Gastrocnemius medialis (tissue), 4 donors: Measurements from ENCODE around the gene RRM2. TPM values are rescaled to one million over a fixed set of nuclear protein-coding genes. Genes with fewer than 3 reads are reported as not detected.

Source experiments
- ATAC-seq, 2 donors: fragments of 150-250 bp; one replicate each; pipeline ENCODE4 v1.9.1; 2016
- DNase-seq, 2 donors: peaks; one replicate each; pipeline ENCODE4 v3.0.0-alpha.2; 2019
- H3K27ac ChIP-seq, 4 donors: fragments of 200-600 bp; sonication (generic); 1 replicate in 1 of 4; 2 replicates in 3 of 4; pipeline ENCODE4 v1.5.1; 2016 to 2018; ENCODE audit warnings: mild to moderate bottlenecking in 2 of 4, moderate library complexity in 1 of 4
- H3K27me3 ChIP-seq, 3 donors: fragments of 200-600 bp; sonication (generic) in 2 of 3; 1 replicate in 1 of 3; 2 replicates in 2 of 3; pipeline versions ENCODE4 v1.5.1 to v1.6.0; 2016 to 2019; ENCODE audit warnings: mild to moderate bottlenecking in 1 of 3, moderate library complexity in 1 of 3
- H3K36me3 ChIP-seq, 2 donors: fragments of 200-600 bp; sonication (generic) in 1 of 2; one replicate each; pipeline ENCODE4 v1.5.1; 2017 to 2018
- H3K4me1 ChIP-seq, 2 donors: fragments of 200-600 bp; sonication (generic) in 1 of 2; one replicate each; pipeline ENCODE4 v1.5.1; 2016 to 2017; ENCODE audit warnings: mild to moderate bottlenecking in 2 of 2
- H3K4me3 ChIP-seq, 4 donors: fragments of 200-600 bp; sonication (generic) in 3 of 4; 1 replicate in 1 of 4; 2 replicates in 3 of 4; pipeline ENCODE4 v1.5.1; 2016 to 2019; ENCODE audit warnings: mild to moderate bottlenecking in 2 of 4
- H3K9me3 ChIP-seq, 3 donors: fragments of 200-600 bp; sonication (generic) in 2 of 3; 1 replicate in 1 of 3; 2 replicates in 2 of 3; pipeline ENCODE4 v1.5.1; 2016 to 2019
- CTCF ChIP-seq, 5 experiments: fragments of 450-650 bp in 3 of 5; fragments of 200-600 bp in 2 of 5; sonication (generic) in 2 of 5; IDR thresholded peaks in 4 of 5; conservative IDR thresholded peaks in 1 of 5; 1 replicate in 4 of 5; 2 replicates in 1 of 5; pipeline ENCODE4 v1.5.1; 2016 to 2019; ENCODE audit warnings: antibody characterized with exemption in 5 of 5, mild to moderate bottlenecking in 3 of 5, moderate library complexity in 3 of 5
- POLR2A ChIP-seq, 2 donors: fragments of 450-650 bp; IDR thresholded peaks; one replicate each; pipeline ENCODE4 v1.6.1; 2017; ENCODE audit warnings: antibody characterized with exemption in 2 of 2, mild to moderate bottlenecking in 2 of 2, moderate library complexity in 2 of 2
- in situ Hi-C, 4 donors: fragments of 200-750 bp; cut with MboI; loops; one replicate each; pipeline versions ENCODE4 v1.15.0 to v1.8.0; 2017; ENCODE audit warnings: low sequenced_read_pairs in 4 of 4
- intact Hi-C: fragments of 100-400 bp; cut with DNase I; formaldehyde crosslinking; loops from one replicate; pipeline ENCODE4 v1.15.1; 2023; ENCODE audit warnings: low total_unique reads
- total RNA-seq, 4 donors: library from RNA; depleted of rRNA; stranded (reverse); fragments of >200 nt; gene quantifications; one replicate each; pipeline versions ENCODE4 v1.1.0 to v1.2.3, GENCODE V29; 2016

RRM2 gene
- total RNA-seq: 1 to 10 TPM in 1 of 4 donors, not detected in 3; 2.0 TPM

- Histone ChIP-seq H3K27ac (no peak within 1 kb of the TSS), H3K27me3 (peaks cover 12 to 14% (median 14%) of the 10 kb centered on the region in 3 donors), H3K9me3 (no peaks in the 10 kb centered on the region), H3K4me3 (peak within 1 kb of the TSS; percentile 34 to 72 (median 60)), H3K4me1 (peaks cover 15 to 19% of the 10 kb centered on the region in 2 donors), H3K36me3 (no peaks in the 10 kb centered on the region)
- in situ Hi-C loops: loop anchor here in 2 of 4 donors (10.0 to 25.0 kb wide), 4 partner anchors 282 to 540 kb away; no protein-coding TSS in a partner anchor
- DNase-seq (peak; percentile 89 to 90), ATAC-seq (peak; percentile 84 to 88)
- TF ChIP-seq POLR2A (IDR thresholded peaks at IDR 0.05): no peak
- TF ChIP-seq CTCF (IDR thresholded peaks at IDR 0.05 in 4 of 5, conservative IDR thresholded peaks at IDR 0.05 in 1 of 5): no peak
- intact Hi-C loops: loop anchor here (5.0 to 10.0 kb wide), 2 partner anchors 180 to 552 kb away; partner anchors contain the start of gene HPCAL1
These were observed at the start of gene RRM2 for GRCh38 chr2:10122500-10123280. Gene RRM2, plus strand, starts transcription at chr2:10122739. Its CDS starts 60 bp downstream, at chr2:10122799.

- in situ Hi-C loops (loop anchor here in 2 of 4 donors (5.0 to 25.0 kb wide), 2 partner anchors 236 to 359 kb away; partner anchors contain the start of gene TAF1B (in 1 of the 2)), intact Hi-C loops (loop anchor here (2.0 kb wide), 3 partner anchors 47 to 361 kb away; no protein-coding TSS in a partner anchor)
- Histone ChIP-seq H3K4me1 (peaks cover 3 to 5% of the 10 kb centered on the region in 2 donors), H3K27ac (no peak overlapping the region), H3K4me3 (no peak overlapping the region), H3K27me3 (peaks cover 23 to 26% (median 25%) of the 10 kb centered on the region in 3 donors), H3K36me3 (no peaks in the 10 kb centered on the region), H3K9me3 (no peaks in the 10 kb centered on the region)
- no peak for ATAC-seq
- TF ChIP-seq CTCF (IDR thresholded peaks at IDR 0.05 in 4 of 5, conservative IDR thresholded peaks at IDR 0.05 in 1 of 5): no peak
- no peak for TF ChIP-seq POLR2A (IDR thresholded peaks at IDR 0.05)
- no peak for DNase-seq
These were observed 48.8 kb upstream of the RRM2 start for GRCh38 chr2:10073706-10074105.

DNA sequence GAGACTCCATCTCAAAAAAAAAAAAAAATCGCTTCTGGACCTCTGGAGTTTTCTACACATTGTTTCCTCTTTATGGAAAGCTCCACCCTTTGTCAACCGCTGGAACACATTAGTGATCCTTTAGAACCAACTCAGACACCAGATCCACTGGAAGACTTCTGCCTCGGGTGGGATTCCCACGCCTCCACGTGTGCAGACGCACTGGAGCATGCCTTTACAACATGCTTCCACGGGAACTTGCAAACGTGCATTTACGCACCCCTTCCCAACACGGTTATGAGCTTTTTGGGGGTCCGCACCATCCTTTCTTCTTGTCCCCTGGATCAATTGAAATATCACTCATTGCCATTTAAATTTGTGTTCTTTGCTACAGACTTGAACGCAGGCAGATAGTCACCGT, 47.4 kb upstream of the RRM2 start:
- Histone ChIP-seq H3K4me3 (no peak overlapping the region), H3K4me1 (peaks cover 9% of the 10 kb centered on the region in 2 donors), H3K27ac (no peak overlapping the region), H3K27me3 (peaks cover 29 to 35% (median 34%) of the 10 kb centered on the region in 3 donors), H3K9me3 (no peaks in the 10 kb centered on the region), H3K36me3 (no peaks in the 10 kb centered on the region)
- TF ChIP-seq CTCF (IDR thresholded peaks at IDR 0.05 in 4 of 5, conservative IDR thresholded peaks at IDR 0.05 in 1 of 5) (no peak), POLR2A (IDR thresholded peaks at IDR 0.05) (no peak)
- intact Hi-C loops (no loop called here), in situ Hi-C loops (no loop called here)
- no peak for ATAC-seq
- DNase-seq: no peak

DNA sequence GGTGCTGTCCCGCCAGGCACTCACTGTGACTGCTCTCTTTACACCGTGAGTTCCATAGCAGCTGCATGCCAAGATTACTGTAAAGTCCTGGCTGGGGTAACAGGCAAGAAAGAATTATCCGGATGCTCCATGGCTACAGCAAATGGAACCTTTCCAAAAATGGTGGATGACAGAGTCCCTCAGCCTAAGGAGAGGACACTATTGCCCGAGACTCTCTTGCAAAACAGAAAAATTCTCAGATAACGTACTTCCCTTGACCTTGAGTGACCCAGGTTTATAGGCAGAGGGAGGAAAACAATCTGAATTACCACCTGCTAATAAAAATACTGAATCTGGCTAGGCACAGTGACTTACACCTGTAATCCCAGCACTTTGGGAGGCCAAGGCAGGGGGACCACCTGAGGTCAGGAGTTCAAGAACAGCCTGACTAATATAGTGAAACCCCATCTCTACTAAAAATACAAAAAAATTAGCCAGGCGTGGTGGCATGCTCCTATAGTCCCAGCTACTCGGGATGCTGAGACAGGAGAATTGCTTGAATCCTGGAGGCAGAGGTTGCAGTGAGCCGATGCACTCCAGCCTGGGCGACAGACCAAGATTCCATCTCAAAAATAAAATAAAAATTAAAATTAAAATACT, 46.8 kb upstream of the RRM2 start:
- in situ Hi-C loops: no loop called here

More for the DNA sequence above, 46.8 kb upstream of the RRM2 start:
- DNase-seq: no peak
- no peak for ATAC-seq
- no peak for TF ChIP-seq CTCF (IDR thresholded peaks at IDR 0.05 in 4 of 5, conservative IDR thresholded peaks at IDR 0.05 in 1 of 5)
- no peak for TF ChIP-seq POLR2A (IDR thresholded peaks at IDR 0.05)
- Histone ChIP-seq H3K36me3 (no peaks in the 10 kb centered on the region), H3K9me3 (no peaks in the 10 kb centered on the region), H3K4me1 (peaks cover 9% of the 10 kb centered on the region in 2 donors), H3K27me3 (peaks cover 34 to 40% (median 38%) of the 10 kb centered on the region in 3 donors), H3K4me3 (no peak overlapping the region), H3K27ac (no peak overlapping the region)
- intact Hi-C loops: no loop called here
